Type B pancreatic cell (in vitro differentiated cells): ENCODE data around the gene THAP4. TPM values are rescaled to one million over a fixed set of nuclear protein-coding genes. Genes with fewer than 3 reads are reported as not detected.

Source experiments
- DNase-seq: peaks from one replicate; pipeline ENCODE4 v3.0.0; 2021; ENCODE audit warnings: mixed read lengths; ENCODE audit not compliant: unreplicated experiment; ENCODE audit errors: extremely low spot score
- H3K27ac Mint-ChIP-seq: 2 replicates; pipeline ENCODE4 v1.8.0; 2021; ENCODE audit warnings: mild to moderate bottlenecking, mixed read lengths
- H3K27me3 Mint-ChIP-seq: 2 replicates; pipeline ENCODE4 v1.8.0; 2021; ENCODE audit warnings: mixed read lengths
- H3K36me3 Mint-ChIP-seq: 2 replicates; pipeline ENCODE4 v1.8.0; 2021; ENCODE audit warnings: mixed read lengths
- H3K4me1 Mint-ChIP-seq: one replicate; pipeline ENCODE4 v1.8.0; 2021; ENCODE audit warnings: mixed read lengths; ENCODE audit not compliant: unreplicated experiment
- H3K4me3 Mint-ChIP-seq: 2 replicates; pipeline ENCODE4 v1.8.0; 2021; ENCODE audit warnings: mild to moderate bottlenecking, mixed read lengths
- H3K9me3 Mint-ChIP-seq: 2 replicates; pipeline ENCODE4 v1.8.0; 2021; ENCODE audit warnings: mixed read lengths
- CTCF ChIP-seq: fragments of 200-600 bp; sonication (generic); conservative IDR thresholded peaks from 2 replicates; pipeline ENCODE4 v1.5.0; 2021; ENCODE audit warnings: antibody characterized with exemption, mild to moderate bottlenecking
- total RNA-seq: library from RNA; stranded (reverse); gene quantifications from 2 replicates; pipeline ENCODE4 v1.2.1, GENCODE V29; 2021; ENCODE audit warnings: low replicate concordance

THAP4 gene
- total RNA-seq, 1 donor from 2014 or later = 51.3 TPM

GRCh38 chr2:241627675-241628074, 9.3 kb downstream of the THAP4 start:
- H3K27ac Mint-ChIP-seq = no peak overlapping the region
- DNase-seq = no peak
- peaks cover 16% of the 10 kb centered on the region for H3K36me3 Mint-ChIP-seq
- no peak overlapping the region for H3K4me3 Mint-ChIP-seq
- H3K9me3 Mint-ChIP-seq = no peaks in the 10 kb centered on the region
- TF ChIP-seq CTCF = no peak
- no peaks in the 10 kb centered on the region for H3K27me3 Mint-ChIP-seq
- peaks cover 7% of the 10 kb centered on the region for H3K4me1 Mint-ChIP-seq

- no peak overlapping the region for H3K27ac Mint-ChIP-seq
- no peaks in the 10 kb centered on the region for H3K27me3 Mint-ChIP-seq
- TF ChIP-seq CTCF = no peak
- peaks cover 9% of the 10 kb centered on the region for H3K4me1 Mint-ChIP-seq
- H3K36me3 Mint-ChIP-seq = peaks cover 26% of the 10 kb centered on the region
- H3K9me3 Mint-ChIP-seq = no peaks in the 10 kb centered on the region
- DNase-seq = no peak
- H3K4me3 Mint-ChIP-seq = no peak overlapping the region
These were observed 16.6 kb downstream of the THAP4 start for GRCh38 chr2:241620419-241620769.

GRCh38 chr2:241619597-241620418, 17.1 kb downstream of the THAP4 start:
- peaks cover 26% of the 10 kb centered on the region for H3K36me3 Mint-ChIP-seq
- no peak for TF ChIP-seq CTCF
- no peaks in the 10 kb centered on the region for H3K9me3 Mint-ChIP-seq
- no peak for DNase-seq
- no peak overlapping the region for H3K27ac Mint-ChIP-seq
- no peaks in the 10 kb centered on the region for H3K27me3 Mint-ChIP-seq
- peaks cover 13% of the 10 kb centered on the region for H3K4me1 Mint-ChIP-seq
- no peak overlapping the region for H3K4me3 Mint-ChIP-seq

- no peaks in the 10 kb centered on the region for H3K9me3 Mint-ChIP-seq
- no peaks in the 10 kb centered on the region for H3K27me3 Mint-ChIP-seq
- TF ChIP-seq CTCF = no peak
- no peak overlapping the region for H3K27ac Mint-ChIP-seq
- peaks cover 26% of the 10 kb centered on the region for H3K36me3 Mint-ChIP-seq
- no peak for DNase-seq
- peaks cover 14% of the 10 kb centered on the region for H3K4me1 Mint-ChIP-seq
- H3K4me3 Mint-ChIP-seq = no peak overlapping the region
These were observed 18.1 kb downstream of the THAP4 start for GRCh38 chr2:241618829-241619228.

GRCh38 chr2:241618296-241618805, 18.6 kb downstream of the THAP4 start:
- Mint-ChIP-seq H3K36me3 (peaks cover 21% of the 10 kb centered on the region), H3K4me3 (no peak overlapping the region), H3K27ac (peak overlapping the region; percentile 52), H3K4me1 (peaks cover 14% of the 10 kb centered on the region), H3K27me3 (no peaks in the 10 kb centered on the region), H3K9me3 (no peaks in the 10 kb centered on the region)
- TF ChIP-seq CTCF = no peak
- DNase-seq = no peak
